ENCODE data around the gene KRTAP10-3.

DNA sequence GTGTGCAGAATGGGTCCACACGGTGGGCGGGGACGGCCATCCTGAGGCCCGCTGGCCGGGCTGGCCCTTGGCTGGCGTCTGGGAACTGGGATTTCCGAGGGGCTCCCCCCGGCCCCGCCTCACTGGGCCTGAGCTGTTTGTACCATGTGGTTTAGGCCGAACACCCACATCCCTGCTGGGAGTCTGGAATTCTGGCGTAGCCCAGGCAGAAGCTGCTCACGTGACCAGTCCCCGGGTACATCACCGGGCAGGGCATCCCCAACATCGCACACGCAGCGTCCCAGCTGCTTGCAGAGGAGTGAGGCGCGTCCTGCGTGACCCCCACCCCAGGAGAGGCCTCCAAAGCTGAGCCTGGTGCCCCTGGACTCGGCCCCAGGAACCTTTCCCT lies 43.9 kb upstream of the KRTAP10-3 start:
- no peak for TF ChIP-seq GATA2 (IDR thresholded peaks at IDR 0.05; ENCODE audit: low read depth, low read length)
- TF ChIP-seq GATA3 (IDR thresholded peaks at IDR 0.05; ENCODE audit: low read depth, low read length) = no peak
